Cardiac muscle cell (in vitro differentiated cells and primary cell): ENCODE results near the gene ATE1. TPM values are rescaled to one million over a fixed set of nuclear protein-coding genes. Genes with fewer than 3 reads are reported as not detected.

Source experiments
- DNase-seq, 2 donors: peaks; one replicate each; pipeline versions ENCODE4 v3.0.0 to v3.0.0-alpha.2; 2010 to 2017; ENCODE audit warnings: low read depth in 1 of 2, low spot score in 1 of 2
- H3K27ac ChIP-seq: fragments of 200-600 bp; sonication (generic); 2 replicates; pipeline ENCODE4 v1.5.1; 2016
- H3K27me3 ChIP-seq: fragments of 200-600 bp; sonication (generic); 2 replicates; pipeline ENCODE4 v1.6.0; 2016; ENCODE audit warnings: control low read depth
- H3K36me3 ChIP-seq: fragments of 200-600 bp; sonication (generic); 2 replicates; pipeline ENCODE4 v1.5.1; 2016; ENCODE audit warnings: control low read depth
- H3K4me1 ChIP-seq: fragments of 200-600 bp; sonication (generic); 2 replicates; pipeline ENCODE4 v1.8.1; 2017; ENCODE audit warnings: low read depth, mild to moderate bottlenecking, mixed run types
- H3K4me3 ChIP-seq: fragments of 200-600 bp; sonication (generic); 2 replicates; pipeline ENCODE4 v1.5.1; 2016; ENCODE audit warnings: mild to moderate bottlenecking
- H3K9me3 ChIP-seq: fragments of 200-600 bp; sonication (generic); 2 replicates; pipeline ENCODE4 v1.5.1; 2017; ENCODE audit warnings: low read depth, mild to moderate bottlenecking, control low read depth
- polyA plus RNA-seq: library from polyadenylated mRNA; unstranded; fragments of >200 nt; fragmentation: Nextera tagmentation; extraction: Ambion mirVana; gene quantifications from 2 replicates; pipeline ENCODE4 v1.2.1, GENCODE V29; 2016
- total RNA-seq: library from RNA; depleted of rRNA; stranded (reverse); fragments of >200 nt; gene quantifications from 2 replicates; pipeline ENCODE4 v1.2.3, GENCODE V29; 2016
- TF ChIP-seq, protein P1 (sequence below): IDR thresholded peaks from 2 replicates; pipeline ENCODE4 v1.5.1; 2012; ENCODE audit warnings: low read depth, mild to moderate bottlenecking, low read length

The ATE1 gene
- total and polyA plus RNA-seq, 2 experiments from 2014 or later: 18.4 to 21.4 TPM

GRCh38 chr10:121843379-121843778, 84.5 kb downstream of the ATE1 start:
- H3K4me1 ChIP-seq: peaks cover 4% of the 10 kb centered on the region
- DNase-seq: no peak
- TF ChIP-seq, protein P1, sequence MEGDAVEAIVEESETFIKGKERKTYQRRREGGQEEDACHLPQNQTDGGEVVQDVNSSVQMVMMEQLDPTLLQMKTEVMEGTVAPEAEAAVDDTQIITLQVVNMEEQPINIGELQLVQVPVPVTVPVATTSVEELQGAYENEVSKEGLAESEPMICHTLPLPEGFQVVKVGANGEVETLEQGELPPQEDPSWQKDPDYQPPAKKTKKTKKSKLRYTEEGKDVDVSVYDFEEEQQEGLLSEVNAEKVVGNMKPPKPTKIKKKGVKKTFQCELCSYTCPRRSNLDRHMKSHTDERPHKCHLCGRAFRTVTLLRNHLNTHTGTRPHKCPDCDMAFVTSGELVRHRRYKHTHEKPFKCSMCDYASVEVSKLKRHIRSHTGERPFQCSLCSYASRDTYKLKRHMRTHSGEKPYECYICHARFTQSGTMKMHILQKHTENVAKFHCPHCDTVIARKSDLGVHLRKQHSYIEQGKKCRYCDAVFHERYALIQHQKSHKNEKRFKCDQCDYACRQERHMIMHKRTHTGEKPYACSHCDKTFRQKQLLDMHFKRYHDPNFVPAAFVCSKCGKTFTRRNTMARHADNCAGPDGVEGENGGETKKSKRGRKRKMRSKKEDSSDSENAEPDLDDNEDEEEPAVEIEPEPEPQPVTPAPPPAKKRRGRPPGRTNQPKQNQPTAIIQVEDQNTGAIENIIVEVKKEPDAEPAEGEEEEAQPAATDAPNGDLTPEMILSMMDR: no peak
- no peaks in the 10 kb centered on the region for H3K27me3 ChIP-seq
- H3K36me3 ChIP-seq: peaks cover 12% of the 10 kb centered on the region
- no peak overlapping the region for H3K4me3 ChIP-seq
- H3K9me3 ChIP-seq: no peaks in the 10 kb centered on the region
- no peak overlapping the region for H3K27ac ChIP-seq

DNA sequence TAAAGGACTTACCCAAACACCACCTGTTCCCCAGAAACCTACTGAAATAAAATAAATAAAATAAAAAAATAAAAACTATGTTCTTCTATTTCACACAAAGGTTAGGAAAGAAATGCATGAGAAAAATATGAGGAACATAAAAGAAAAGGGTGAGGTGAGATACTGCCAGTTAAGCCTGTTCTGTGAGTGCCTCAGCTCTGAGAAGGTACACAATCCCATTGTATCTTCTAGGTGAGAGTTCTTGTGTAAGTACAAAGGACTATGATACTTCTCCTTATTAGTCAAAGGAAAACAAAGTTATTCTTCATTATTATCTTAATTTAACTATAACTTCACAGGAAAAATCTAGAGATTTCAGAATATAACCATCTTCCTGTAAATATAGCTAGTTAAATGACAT, 86.0 kb downstream of the ATE1 start:
- H3K27me3 ChIP-seq: no peaks in the 10 kb centered on the region
- H3K27ac ChIP-seq: no peak overlapping the region
- peaks cover 8% of the 10 kb centered on the region for H3K36me3 ChIP-seq
- H3K4me1 ChIP-seq: peaks cover 4% of the 10 kb centered on the region
- no peak overlapping the region for H3K4me3 ChIP-seq
- no peak for DNase-seq
- TF ChIP-seq, protein P1: no peak
- H3K9me3 ChIP-seq: no peaks in the 10 kb centered on the region

DNA sequence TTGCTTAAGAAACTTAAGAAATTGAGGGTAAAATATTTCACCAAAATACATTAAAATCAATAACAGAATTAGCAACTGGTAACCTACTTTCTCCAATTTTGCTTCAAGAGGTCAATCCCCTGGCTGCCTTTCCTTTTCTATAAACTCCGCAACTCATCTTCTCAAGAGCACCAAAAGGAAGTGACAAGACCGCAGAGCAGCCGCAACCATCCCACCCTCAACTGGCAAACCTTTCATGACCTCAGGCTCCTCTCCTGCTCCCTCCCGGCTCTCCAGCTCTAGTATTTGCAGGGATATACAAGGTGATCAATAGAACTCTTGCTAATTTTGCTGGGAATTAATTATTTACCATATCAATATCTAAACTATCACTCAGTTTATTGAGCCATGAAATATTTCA, 88.9 kb downstream of the ATE1 start:
- no peak overlapping the region for H3K4me3 ChIP-seq
- DNase-seq: no peak

GRCh38 chr10:121838149-121838548, 89.7 kb downstream of the ATE1 start:
- Histone ChIP-seq H3K36me3 (no peaks in the 10 kb centered on the region), H3K4me3 (no peak overlapping the region), H3K27ac (no peak overlapping the region), H3K27me3 (no peaks in the 10 kb centered on the region), H3K4me1 (peaks cover 16% of the 10 kb centered on the region), H3K9me3 (no peaks in the 10 kb centered on the region)
- TF ChIP-seq, protein P1: no peak
- DNase-seq: no peak

More for the DNA sequence above, 88.9 kb downstream of the ATE1 start:
- peaks cover 12% of the 10 kb centered on the region for H3K4me1 ChIP-seq
- no peak overlapping the region for H3K27ac ChIP-seq
- no peaks in the 10 kb centered on the region for H3K9me3 ChIP-seq
- H3K27me3 ChIP-seq: no peaks in the 10 kb centered on the region
- H3K36me3 ChIP-seq: no peaks in the 10 kb centered on the region
- TF ChIP-seq, protein P1: no peak

DNA sequence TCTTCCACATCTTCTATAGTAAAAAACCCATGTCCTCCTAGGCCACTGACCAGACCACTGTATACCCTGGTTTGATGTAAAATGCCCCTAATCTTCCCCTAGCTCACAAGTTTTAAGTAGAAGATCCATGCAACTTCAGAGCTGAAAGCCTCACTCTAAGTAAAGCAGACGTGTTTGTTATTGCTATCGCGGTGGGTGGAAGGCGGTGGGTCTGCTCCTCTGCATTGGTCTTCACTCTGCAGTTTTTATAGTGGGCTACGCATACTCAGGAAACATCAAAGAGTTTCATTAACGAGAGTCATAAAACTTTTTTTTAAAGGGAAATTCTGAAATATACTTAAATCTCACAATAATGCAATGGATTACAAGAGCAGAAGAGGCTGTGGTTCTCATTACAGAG, 91.7 kb downstream of the ATE1 start:
- H3K27ac ChIP-seq: no peak overlapping the region
- DNase-seq: no peak
- TF ChIP-seq, protein P1: no peak
- H3K36me3 ChIP-seq: no peaks in the 10 kb centered on the region
- peaks cover 27% of the 10 kb centered on the region for H3K4me1 ChIP-seq
- H3K9me3 ChIP-seq: no peaks in the 10 kb centered on the region
- no peak overlapping the region for H3K4me3 ChIP-seq
- H3K27me3 ChIP-seq: no peaks in the 10 kb centered on the region

DNA sequence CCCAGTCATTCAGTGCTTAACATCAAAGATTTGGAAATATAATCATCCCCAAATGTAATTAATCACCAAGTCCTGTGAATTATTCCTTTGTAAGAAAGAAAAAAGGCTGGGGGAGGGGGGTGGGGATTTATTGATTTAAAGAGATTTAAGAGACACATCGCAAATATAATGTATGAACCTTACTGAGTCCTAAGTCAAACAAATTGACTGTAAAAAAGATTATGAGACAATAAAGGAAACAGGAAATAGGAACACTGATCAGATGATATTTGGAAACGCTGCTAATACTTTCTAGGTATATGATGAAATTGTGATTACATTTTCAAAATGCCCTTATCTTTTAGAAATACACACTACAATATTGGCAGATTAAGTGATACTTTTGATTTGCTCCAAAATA, 92.5 kb downstream of the ATE1 start:
- TF ChIP-seq, protein P1: no peak
- Histone ChIP-seq H3K27ac (no peak overlapping the region), H3K36me3 (no peaks in the 10 kb centered on the region)

More for the DNA sequence above, 92.5 kb downstream of the ATE1 start:
- Histone ChIP-seq H3K4me3 (no peak overlapping the region), H3K27me3 (no peaks in the 10 kb centered on the region), H3K4me1 (peaks cover 27% of the 10 kb centered on the region), H3K9me3 (no peaks in the 10 kb centered on the region)
- DNase-seq: no peak
